HL-60 (cell line): ENCODE results near the gene ANKS1B.

Experiments used
- DNase-seq, 2 experiments: peaks; one replicate each; pipeline ENCODE4 v3.0.0-alpha.2; 2010 to 2020; ENCODE audit warnings: low read depth in 1 of 2, low spot score in 1 of 2
- H3K27ac ChIP-seq: fragments of 250-450 bp; sonication (Bioruptor Pico); replicated peaks from 2 replicates; pipeline ENCODE4 v1.5.1; 2020; ENCODE audit warnings: mild to moderate bottlenecking, moderate library complexity
- H3K27me3 ChIP-seq: fragments of 250-450 bp; sonication (Bioruptor Pico); 2 replicates; pipeline ENCODE4 v1.5.1; 2021; ENCODE audit warnings: mild to moderate bottlenecking, moderate library complexity; ENCODE audit not compliant: insufficient read depth, poor library complexity, severe bottlenecking
- H3K4me3 ChIP-seq: replicated peaks from 2 replicates; pipeline ENCODE4 v1.5.1; 2011; ENCODE audit warnings: mild to moderate bottlenecking, control low read depth, low read length; ENCODE audit not compliant: insufficient read depth
- GABPA ChIP-seq: IDR thresholded peaks from 2 replicates; pipeline ENCODE4 v1.6.1; 2012; ENCODE audit warnings: low read depth
- POLR2AphosphoS5 ChIP-seq: IDR thresholded peaks from 2 replicates; pipeline ENCODE4 v1.6.1; 2012; ENCODE audit warnings: low read depth
- REST ChIP-seq: IDR thresholded peaks from 2 replicates; pipeline ENCODE4 v1.6.1; 2012; ENCODE audit warnings: low read depth; ENCODE audit not compliant: insufficient replicate concordance
- SPI1 ChIP-seq: IDR thresholded peaks from 2 replicates; pipeline ENCODE4 v1.6.1; 2012; ENCODE audit warnings: low read depth, mild to moderate bottlenecking, borderline replicate concordance
- TF ChIP-seq, protein P1 (sequence below): IDR thresholded peaks from one replicate; pipeline ENCODE4 v1.5.1; 2011; ENCODE audit warnings: low read length, control low read depth, inconsistent platforms; ENCODE audit not compliant: insufficient read depth

Gene ANKS1B

DNA sequence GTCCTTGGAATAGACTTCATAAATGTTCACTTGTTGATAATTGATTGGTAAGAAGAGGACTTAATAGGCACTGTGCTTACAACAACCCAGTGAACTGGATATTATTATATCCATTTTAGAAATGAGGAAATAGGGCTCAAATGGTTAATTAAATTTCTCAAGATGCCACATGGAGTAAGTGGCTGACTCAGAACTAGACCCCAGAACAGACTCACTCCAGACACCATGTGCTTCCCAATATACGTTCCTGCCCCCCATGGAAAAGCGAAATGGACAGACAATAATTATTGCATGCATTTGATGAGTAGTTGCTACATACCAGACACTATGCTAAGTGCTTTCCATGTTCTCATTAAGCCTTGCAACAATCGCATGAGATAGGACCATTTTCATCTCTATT lies 895 bp upstream of the ANKS1B start:
- Histone ChIP-seq H3K27ac (no peak overlapping the region), H3K4me3 (no peak overlapping the region), H3K27me3 (peaks cover 25% of the 10 kb centered on the region)
- no peak for TF ChIP-seq POLR2AphosphoS5
- TF ChIP-seq REST = no peak
- TF ChIP-seq, protein P1, sequence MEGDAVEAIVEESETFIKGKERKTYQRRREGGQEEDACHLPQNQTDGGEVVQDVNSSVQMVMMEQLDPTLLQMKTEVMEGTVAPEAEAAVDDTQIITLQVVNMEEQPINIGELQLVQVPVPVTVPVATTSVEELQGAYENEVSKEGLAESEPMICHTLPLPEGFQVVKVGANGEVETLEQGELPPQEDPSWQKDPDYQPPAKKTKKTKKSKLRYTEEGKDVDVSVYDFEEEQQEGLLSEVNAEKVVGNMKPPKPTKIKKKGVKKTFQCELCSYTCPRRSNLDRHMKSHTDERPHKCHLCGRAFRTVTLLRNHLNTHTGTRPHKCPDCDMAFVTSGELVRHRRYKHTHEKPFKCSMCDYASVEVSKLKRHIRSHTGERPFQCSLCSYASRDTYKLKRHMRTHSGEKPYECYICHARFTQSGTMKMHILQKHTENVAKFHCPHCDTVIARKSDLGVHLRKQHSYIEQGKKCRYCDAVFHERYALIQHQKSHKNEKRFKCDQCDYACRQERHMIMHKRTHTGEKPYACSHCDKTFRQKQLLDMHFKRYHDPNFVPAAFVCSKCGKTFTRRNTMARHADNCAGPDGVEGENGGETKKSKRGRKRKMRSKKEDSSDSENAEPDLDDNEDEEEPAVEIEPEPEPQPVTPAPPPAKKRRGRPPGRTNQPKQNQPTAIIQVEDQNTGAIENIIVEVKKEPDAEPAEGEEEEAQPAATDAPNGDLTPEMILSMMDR = no peak
- TF ChIP-seq SPI1 = no peak
- no peak for TF ChIP-seq GABPA
- no peak for DNase-seq

DNA sequence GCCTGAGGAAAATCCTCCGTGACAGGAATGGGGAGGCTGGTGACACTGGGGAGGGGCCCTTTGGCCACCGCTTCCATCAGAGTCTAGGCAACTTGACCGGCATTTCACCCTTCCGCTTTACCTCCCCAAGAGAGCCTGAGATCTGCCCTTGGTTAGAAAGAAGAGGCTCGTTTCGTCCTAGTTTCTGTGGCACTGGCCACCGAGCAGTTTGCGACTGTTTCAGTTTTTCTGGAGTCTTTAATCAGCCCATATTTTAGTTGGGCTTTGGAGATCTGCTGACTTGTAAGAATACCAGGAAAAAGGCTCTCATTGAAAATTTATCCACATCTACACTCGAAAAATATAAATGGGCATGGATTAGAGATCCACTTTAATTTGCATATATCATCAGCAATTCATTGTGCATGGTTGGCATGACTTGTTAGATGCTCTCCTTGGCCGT lies 414 bp upstream of the ANKS1B start:
- Histone ChIP-seq H3K4me3 (peak overlapping the region; percentile 47), H3K27me3 (peaks cover 25% of the 10 kb centered on the region), H3K27ac (no peak overlapping the region)
- DNase-seq = peak in 1 of 2 experiments; percentile 10
- TF ChIP-seq POLR2AphosphoS5 = no peak
- no peak for TF ChIP-seq SPI1
- no peak for TF ChIP-seq REST
- TF ChIP-seq GABPA = no peak
- TF ChIP-seq, protein P1 = no peak

DNA sequence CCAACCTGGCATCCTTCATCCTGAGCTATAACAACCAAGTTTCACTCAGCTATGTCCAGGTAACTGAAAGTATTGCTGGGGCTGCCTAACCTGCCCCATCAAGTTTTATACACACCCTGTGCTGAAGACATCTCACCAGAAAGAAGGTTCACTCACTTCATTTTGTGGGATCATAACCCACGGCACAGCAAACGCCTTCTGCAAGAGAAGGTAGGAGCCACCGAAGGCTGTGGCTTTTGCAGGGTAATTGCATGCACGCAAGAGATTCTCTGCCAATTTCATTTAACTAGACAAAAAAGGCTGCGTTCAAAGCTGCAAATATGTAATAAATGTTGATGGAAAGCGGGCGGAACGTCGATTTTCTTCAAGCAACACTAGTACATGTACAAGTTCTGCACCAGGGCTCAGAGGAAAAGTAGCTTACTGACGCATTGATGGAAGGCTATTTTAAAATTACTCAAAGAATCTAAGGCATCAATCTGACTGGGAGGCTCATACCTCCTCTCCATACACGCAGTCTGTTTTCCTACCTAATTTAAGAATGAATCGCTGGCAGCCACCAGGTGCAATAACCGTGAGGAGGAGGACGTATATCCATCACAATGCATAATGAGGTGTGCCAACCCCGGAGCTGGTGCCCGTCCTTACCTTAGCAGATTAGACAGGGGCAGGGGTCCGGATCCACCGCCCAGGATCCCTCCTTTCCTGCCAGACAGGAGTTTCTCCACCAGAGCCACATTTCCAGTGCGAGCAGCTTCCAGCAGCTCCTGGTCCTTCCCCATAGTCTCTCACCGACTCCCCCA lies 1.1 kb downstream of the ANKS1B start:
- Histone ChIP-seq H3K27ac (no peak overlapping the region), H3K27me3 (peaks cover 27% of the 10 kb centered on the region), H3K4me3 (no peak overlapping the region)
- no peak for DNase-seq
- TF ChIP-seq, protein P1 = no peak
- TF ChIP-seq GABPA (no peak), REST (no peak), POLR2AphosphoS5 (no peak), SPI1 (no peak)
